ENCODE data around the gene FBXO36. TPM values are rescaled to one million over a fixed set of nuclear protein-coding genes. Genes with fewer than 3 reads are reported as not detected.
"Not testable (repeated sequence)": the region's sequence is repeated elsewhere in the genome, so short reads cannot be mapped to it uniquely, and the experiment has no call there.

Gene FBXO36, protein sequence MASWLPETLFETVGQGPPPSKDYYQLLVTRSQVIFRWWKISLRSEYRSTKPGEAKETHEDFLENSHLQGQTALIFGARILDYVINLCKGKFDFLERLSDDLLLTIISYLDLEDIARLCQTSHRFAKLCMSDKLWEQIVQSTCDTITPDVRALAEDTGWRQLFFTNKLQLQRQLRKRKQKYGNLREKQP
- polyA plus RNA-seq (2012; ENCODE audit: insufficient read depth, insufficient read length), result 5.7 TPM

DNA sequence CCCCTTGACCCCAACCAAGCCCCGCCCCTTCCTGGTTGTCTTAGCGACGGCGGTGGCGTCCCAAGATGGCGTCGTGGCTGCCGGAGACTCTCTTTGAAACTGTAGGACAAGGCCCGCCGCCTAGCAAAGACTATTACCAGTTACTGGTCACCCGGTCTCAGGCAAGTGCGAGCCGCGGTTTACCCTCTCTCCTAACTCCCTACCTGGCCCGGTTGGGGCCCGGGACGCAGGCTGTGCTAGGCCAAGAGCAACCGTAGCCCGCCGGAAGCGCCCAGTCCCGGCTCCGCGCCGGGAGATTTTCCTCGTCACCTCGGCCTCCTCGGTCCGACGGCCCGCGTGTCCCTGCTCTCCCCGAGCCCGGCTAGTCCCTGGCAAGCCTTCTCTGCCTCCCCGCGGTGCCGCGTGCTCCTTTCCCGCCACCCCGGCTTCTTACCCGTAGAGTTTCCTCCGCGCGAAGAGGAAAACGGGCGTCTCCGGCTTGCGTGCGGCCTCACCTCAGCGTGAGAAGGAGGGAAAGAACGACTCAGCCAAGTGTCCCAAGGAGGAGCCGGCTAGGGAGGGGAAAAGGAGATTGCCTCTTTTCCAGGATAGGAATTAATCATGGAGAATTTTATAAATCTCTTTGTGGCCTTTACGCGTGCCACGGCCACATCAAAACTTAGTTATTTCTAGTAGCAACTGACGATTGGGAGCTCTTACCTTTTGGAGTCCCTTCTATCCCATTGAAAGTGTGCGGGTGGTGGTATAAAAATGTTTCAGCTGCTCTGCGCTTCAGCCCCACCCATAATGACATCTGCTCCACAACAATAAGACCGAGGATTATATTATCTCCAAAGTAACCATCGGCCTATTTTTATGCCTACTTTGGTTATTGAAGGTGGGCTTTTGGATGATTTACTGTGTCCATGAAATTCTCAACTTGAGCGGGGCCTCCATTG lies at the start of gene FBXO36:
Gene FBXO36 (plus strand): TSS at position 55 of the 938 bp plus-strand sequence. CDS start 11 bp downstream, at position 66.
- peak; percentile 36 for DNase-seq (ENCODE audit: low read depth, low spot score)
- peak within 1 kb of the TSS; percentile 87 for H3K4me3 ChIP-seq (ENCODE audit: low read length)

DNA sequence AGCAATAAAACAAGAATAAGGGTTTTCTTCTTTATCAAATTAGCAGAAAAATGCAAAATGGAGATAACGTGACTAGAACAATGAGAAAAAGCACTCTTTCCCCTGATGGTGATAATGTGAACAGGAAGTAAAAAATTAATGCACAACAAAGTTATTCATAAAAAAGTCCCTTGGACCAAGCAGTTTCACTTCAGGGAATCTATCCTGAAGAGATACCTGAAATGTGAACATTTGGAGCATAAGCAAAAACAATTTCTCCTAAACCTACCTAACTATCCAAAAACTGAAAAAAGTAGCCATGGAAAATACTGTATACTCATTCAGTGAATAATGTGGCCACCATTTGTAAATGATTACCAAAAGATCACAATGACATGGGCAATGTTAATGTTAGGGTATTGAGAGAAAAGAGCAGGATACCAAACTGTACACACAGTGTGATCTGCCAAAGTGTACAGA lies 49.2 kb upstream of the FBXO36 start:
- DNase-seq (ENCODE audit: low read depth, low spot score), result no peak
- H3K4me3 ChIP-seq (ENCODE audit: low read length), result no peak overlapping the region

DNA sequence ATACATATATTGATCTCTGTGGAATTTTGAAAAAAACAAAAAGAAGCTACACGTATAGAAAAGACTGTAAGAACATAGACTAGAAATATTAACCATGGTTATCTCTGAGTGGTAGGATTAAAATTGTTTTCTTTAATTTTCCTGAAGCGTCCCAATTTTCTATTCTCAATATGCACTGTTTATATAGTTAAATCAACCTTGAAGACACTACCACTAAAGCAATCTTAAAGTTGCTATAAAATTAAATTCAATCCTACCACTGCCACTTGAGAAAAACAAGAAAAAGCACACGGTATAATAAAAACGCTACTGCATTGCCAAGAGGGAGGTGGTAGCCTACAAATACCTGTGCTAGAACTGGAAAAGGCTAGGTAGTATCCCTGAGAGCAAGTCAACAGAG lies 47.7 kb upstream of the FBXO36 start:
- no peak for DNase-seq (ENCODE audit: low read depth, low spot score)
- no peak overlapping the region for H3K4me3 ChIP-seq (ENCODE audit: low read length)

DNA sequence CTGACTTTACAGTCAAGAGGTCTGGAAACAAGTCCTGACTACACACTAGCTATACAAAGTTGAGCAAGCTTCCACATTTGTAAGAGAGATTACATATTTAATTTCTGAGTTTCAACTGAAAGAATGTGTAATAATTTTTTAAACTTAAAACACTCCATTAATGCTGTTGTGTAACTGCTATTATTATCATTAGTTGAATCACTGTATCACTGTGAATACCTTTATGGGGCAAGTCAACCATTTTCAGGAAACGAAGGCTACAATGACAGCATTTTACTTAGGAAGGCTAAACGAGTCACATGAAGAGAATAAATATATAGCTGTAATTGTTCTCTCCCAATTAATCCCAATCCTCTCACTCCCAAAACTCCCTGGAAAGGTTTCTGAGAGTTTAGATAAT lies 46.8 kb upstream of the FBXO36 start:
- DNase-seq (ENCODE audit: low read depth, low spot score), result no peak
- no peak overlapping the region for H3K4me3 ChIP-seq (ENCODE audit: low read length)

DNA sequence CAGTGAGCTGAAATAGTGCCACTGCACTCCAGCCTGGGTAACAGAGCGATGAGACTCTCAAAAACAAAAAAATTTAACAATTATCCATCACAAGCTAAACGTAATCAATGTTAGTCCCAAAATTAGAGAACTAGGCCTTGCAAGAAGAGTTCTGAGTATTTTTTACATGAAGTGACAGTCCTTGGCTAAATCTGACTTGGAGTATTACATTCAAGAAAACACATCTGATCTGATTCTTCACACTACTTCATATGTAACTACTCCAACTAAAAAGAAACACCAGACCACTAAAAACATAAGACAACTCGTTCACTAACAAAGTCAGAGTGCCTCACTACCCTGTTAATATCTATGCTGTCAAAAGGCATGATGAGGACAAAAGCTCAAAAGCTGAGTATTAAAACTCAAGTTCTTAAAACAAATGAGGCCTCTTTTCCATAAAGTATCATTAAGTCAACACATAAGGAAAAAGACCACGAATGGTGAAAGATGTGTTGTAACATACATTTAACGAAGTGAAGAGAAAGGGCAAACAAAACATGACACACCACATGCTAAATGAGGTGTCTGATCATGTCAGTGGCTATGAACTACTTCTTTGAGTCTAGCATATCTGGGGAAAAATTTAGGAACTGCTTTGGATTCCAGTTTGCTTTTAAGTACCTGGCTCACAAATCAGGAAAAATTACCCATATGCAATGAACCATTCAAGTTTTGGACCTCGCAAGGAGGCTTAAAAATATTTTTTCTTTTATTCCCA lies 42.9 kb upstream of the FBXO36 start:
- H3K4me3 ChIP-seq (ENCODE audit: low read length), result no peak overlapping the region
- no peak for DNase-seq (ENCODE audit: low read depth, low spot score)

DNA sequence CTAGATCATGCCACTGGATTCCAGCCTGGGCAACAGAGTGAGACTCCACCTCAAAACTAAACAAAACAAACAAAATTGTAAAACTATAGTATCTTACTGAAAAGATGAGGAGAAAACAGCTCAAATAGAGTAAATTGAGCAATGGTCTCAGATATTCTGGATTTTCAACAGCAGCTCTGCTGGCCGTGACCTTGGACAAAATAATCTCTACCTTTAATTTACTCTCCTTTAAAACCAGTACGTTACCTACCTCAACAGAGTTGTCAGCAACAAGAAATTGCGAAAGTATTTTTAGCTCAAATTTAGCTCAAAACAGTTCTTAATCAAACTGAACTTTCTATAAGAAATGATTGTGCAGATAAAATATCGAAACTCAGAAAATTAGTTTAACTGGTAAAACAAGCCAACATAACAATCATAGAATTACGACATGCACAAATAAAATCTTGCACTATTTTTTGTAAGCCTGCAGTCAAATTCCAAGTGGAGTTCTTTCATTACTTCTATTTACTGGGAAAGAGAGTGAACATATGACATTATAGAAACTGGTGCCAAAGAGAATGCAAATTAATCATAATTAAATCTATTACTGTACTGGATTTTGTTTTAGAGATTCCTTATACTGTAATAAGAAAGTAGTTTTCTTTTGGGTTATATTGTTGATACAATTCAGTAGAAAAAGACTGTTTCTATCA lies 41.3 kb upstream of the FBXO36 start:
- H3K4me3 ChIP-seq (ENCODE audit: low read length), result no peak overlapping the region
- no peak for DNase-seq (ENCODE audit: low read depth, low spot score)

DNA sequence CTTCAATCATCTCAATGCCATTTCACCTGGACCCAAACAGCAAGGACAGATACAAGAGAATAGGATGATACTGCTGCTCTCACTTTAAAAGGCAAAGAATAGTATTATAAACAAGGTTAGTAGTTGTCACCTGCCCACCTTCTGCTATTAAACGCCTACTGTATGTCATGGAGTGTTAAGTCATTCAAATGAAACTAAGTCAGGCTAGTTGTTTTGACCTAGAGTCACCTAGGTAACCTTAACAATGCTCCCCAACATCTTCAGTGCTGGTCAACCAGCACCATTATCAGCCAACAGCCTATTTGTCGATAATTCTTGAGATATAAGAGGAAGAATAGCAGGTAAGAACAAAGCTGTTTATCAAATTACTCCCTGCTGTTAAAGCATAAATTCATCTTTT lies 39.7 kb upstream of the FBXO36 start:
- no peak for DNase-seq (ENCODE audit: low read depth, low spot score)
- H3K4me3 ChIP-seq (ENCODE audit: low read length), result no peak overlapping the region

DNA sequence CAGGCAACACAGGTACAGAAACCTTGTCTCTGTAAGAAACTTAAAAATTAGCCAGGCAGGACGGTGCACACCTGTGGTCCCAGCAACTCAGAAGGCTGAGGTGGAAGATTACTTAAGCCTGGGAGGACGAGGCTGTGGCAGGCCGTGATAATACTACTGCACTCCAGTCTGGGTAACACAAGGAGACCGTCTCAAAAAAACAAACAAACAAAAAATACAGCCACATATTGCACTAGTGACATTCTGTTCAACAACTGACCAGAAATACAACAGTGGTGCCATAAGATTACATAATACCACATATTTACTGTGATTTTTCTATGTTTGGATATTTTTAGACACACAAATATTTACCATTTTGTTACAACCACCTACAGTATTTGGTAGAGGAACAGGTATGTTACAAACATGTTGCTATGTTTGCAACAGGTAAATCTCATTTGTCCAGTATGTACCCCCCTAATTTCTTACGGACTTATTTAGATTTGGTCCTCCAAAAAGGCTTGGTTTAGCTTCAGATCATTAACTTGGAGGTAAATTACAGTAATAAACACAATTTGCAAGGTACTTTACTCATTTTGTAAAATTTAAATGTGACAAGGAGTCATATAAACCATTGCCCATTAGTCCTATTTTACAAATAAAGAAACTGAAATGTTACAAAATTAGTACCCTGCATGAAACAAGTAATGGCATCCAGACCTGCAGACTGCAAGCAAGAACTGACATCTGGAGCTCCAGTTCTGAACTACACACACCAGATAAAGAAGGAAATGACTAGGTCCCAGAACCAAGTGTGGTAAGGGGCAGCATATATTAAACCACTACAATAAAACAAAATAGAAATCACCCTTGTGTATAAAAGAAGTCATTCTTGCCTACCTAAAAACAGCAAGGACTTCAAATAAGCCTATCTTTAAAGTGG lies 37.3 kb upstream of the FBXO36 start:
- DNase-seq (ENCODE audit: low read depth, low spot score), result no peak
- H3K4me3 ChIP-seq (ENCODE audit: low read length), result no peak overlapping the region

DNA sequence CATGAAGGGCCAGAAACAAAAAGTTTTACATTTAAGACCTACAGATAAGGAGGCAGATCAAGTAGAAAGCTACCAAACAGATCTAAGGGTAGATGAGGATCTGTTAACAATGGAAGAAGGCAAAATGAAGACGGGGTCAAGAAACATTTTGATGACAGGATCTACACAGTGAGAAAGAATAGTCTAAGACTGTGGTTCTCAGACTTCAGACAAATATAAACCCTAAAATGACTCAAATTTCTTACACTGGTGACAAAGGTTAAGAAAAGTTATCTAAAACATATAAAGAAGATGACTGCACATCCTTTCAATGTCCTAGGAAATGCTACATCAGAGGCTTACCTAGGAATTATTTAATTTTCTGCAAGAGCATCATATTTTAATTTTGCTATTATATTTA lies 34.9 kb upstream of the FBXO36 start:
- no peak overlapping the region for H3K4me3 ChIP-seq (ENCODE audit: low read length)
- no peak for DNase-seq (ENCODE audit: low read depth, low spot score)

DNA sequence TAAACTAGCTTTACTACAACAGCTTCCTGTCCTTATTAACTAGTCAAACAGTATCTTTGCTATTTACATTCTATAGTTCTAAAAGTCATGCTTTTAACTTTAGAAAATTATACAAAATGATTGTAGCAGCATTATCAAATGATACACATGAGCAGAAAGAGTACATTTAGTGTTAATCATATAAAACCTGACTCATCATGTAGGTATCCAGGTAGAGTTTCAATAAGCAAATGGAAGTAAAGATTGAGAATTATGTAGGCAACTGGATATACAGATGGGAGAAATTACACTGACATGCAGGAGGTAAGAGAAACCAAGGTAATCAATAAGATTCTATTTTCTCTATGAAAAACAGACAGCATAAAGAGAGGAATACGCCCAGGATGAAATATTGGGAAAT lies 34.3 kb upstream of the FBXO36 start:
- DNase-seq (ENCODE audit: low read depth, low spot score), result no peak
- H3K4me3 ChIP-seq (ENCODE audit: low read length), result no peak overlapping the region

DNA sequence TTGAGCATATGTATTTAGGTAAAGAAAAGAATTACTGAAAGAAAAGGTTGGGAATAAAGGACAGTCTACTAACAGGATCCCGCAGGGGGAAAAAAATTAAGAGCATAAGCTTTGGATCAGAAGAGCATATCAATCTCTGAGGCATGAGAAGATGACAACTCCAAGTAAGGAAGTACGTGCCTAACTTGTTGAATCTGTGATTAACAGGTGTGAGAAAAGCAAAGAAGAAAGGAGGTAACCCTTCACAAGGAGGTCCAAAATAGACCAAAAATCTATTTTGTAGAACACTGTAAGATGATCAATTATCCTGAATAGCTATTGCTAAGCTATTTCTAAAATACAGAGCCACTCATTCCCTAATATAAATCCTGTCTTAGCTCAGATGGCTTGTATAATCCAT lies 33.3 kb upstream of the FBXO36 start:
- DNase-seq (ENCODE audit: low read depth, low spot score), result no peak

DNA sequence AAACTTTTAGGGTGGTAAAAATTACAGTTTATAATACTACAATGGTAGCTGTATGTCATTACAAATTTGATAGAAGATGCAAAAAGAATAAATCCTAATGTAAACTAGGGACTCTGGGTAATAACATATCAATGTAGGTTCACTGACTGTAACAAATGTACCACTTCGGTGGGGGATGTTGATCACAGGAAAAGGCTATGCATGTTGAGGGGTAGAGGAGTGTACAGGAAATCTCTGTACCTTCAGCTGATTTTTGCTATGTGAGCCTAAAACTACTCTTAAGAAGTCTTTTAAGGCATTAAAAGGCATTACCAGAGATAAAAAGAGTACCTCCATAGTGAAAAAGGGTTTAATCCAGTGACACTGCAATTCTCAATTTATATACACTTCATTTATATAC lies 25.4 kb upstream of the FBXO36 start:
- H3K4me3 ChIP-seq (ENCODE audit: low read length), result no peak overlapping the region
- DNase-seq (ENCODE audit: low read depth, low spot score), result no peak

More for the DNA sequence above, 33.3 kb upstream of the FBXO36 start:
- no peak overlapping the region for H3K4me3 ChIP-seq (ENCODE audit: low read length)

DNA sequence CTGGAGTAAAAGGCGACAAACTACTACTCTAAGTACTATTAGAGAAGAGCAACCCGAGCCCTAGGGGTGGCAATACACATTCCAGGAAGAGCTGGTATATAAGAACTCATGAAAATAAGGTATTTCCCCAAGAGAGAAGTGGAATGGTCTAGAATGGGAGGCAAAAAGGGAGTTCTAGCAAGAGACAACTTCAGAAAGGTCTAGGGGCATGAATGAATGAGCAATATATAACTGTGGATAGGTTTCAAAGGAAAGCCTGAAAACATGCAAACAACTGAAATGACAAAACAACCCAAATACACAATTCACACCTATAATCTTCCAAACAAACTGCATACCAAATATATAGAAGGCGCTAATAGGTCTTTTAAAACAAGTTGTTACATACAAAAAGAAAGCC lies 22.7 kb upstream of the FBXO36 start:
- no peak for DNase-seq (ENCODE audit: low read depth, low spot score)
- H3K4me3 ChIP-seq (ENCODE audit: low read length), result no peak overlapping the region

DNA sequence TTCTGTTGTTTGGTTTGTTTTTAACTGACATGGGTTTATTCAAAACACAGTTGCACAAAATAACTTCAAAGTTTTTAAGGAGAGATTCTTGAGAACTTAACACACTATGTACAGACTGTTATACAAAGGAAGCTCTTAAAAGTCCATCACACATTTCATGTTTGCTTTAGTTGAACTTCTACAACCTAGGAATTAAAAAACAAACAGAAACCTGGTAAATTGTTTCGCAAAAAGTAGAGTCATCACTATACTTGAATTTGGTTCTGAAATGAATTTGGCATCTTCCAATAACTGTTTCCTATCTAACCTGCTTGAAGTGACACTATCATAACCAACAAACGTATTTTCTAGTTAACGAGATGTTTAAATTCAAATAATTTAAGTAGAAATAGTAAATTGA lies 22.3 kb upstream of the FBXO36 start:
- DNase-seq (ENCODE audit: low read depth, low spot score), result no peak
- H3K4me3 ChIP-seq (ENCODE audit: low read length), result no peak overlapping the region

DNA sequence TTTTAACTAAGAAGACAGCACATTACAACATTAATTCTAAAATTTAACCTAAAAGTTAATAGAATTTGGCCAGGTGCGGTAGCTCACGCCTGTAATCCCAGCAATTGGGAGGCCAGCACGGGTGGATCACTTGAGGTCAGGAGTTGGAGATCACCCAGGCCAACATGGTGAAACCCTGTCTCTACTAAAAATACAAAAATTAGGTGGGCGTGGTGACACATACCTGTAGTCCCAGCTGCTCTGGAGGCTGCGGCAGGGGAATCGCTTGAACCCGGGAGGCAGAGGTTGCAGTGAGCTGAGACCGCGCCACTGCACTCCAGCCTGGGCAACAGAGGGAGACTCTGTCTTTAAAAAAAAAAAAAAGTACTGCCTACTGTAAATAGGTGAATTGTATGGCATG lies 21.8 kb upstream of the FBXO36 start:
- not testable (repeated sequence) for H3K4me3 ChIP-seq (ENCODE audit: low read length); DNase-seq (ENCODE audit: low read depth, low spot score)

DNA sequence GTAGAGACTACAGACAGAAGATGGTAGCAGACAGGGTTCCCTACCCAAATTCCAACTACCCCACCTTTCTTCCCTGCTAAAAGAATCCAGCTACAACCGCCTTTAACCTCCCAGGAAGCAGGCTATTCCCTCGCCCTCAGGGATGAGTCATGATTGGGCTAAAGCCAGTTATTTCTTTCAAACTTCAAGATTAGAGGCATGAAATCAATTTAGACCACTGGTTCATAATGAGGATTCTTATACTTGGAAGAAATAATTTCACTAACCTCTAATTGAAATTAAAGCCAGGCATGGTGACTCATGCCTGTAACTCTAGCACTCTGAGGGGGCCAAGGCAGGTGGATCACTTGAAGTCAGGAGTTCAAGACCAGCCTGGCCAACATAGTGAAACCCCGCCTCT lies 20.5 kb upstream of the FBXO36 start:
- DNase-seq (ENCODE audit: low read depth, low spot score), result no peak
- no peak overlapping the region for H3K4me3 ChIP-seq (ENCODE audit: low read length)

DNA sequence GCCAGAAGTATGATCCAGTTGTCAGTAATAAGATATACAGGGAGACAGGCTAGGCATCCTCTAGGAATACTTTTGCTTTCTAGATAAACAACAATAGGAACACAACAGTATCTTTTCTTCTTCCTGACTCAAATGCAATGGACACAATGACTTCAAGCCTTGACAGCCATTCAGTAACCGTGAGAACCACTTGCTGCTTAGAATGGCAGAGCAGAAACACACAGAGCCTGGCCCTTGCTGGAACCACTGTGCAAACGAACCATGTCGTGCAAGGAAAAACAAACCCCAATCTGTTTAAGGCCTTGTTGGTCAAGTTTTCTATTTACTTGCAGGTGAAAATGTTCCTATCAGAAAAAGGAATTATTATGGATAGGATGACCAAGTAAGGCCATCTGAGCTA lies 19.3 kb upstream of the FBXO36 start:
- no peak overlapping the region for H3K4me3 ChIP-seq (ENCODE audit: low read length)
- DNase-seq (ENCODE audit: low read depth, low spot score), result no peak

DNA sequence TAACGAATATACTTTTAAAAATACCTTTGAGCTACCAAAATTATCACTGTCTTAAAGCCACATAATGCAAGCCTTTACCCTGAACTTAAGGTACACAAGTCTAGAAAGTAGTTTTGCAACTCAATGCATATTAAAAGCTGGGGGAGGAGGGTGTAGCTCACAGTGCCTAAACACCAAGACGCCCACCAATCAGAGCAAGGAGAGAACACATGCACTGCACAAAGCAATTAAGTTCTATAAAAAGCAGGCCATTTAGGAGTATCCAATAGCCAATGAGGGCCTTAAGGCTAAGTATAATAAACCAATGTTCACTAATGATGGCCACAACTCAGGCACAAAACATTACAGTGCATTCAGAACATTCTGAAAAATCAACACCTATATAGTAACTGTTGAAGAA lies 16.7 kb upstream of the FBXO36 start:
- DNase-seq (ENCODE audit: low read depth, low spot score), result no peak
- H3K4me3 ChIP-seq (ENCODE audit: low read length), result no peak overlapping the region

All from Jurkat, Clone E6-1 (cell line).